Common myeloid progenitor, CD34-positive (primary cell): ENCODE data around the gene TIMM10B.

Source experiments
- CTCF ChIA-PET: fragments of 350-600 bp; sonication (Branson Sonifier 250); formaldehyde crosslinking; loops from one replicate; lab custom pipeline; 2021; ENCODE audit warnings: antibody characterized with exemption; lab: Charles Lee
- POLR2A ChIA-PET: fragments of 350-600 bp; sonication (Branson Sonifier 250); formaldehyde crosslinking; loops from one replicate; lab custom pipeline; 2021; ENCODE audit warnings: antibody characterized with exemption; lab: Charles Lee
- DNase-seq, 3 donors: peaks; one replicate each; pipeline versions ENCODE4 v3.0.0 to v3.0.0-alpha.2; 2013
- H3K27ac ChIP-seq, 2 experiments: 1 replicate in 1 of 2; 2 replicates in 1 of 2; pipeline ENCODE4 v1.7.0; 2013; ENCODE audit warnings: inconsistent platforms in 2 of 2, low read length in 2 of 2, mild to moderate bottlenecking in 2 of 2, low read depth in 1 of 2, moderate library complexity in 1 of 2; ENCODE audit not compliant: severe bottlenecking in 2 of 2, insufficient read depth in 1 of 2, poor library complexity in 1 of 2
- H3K27me3 ChIP-seq, 5 experiments: replicated peaks in 2 of 5; 1 replicate in 3 of 5; 2 replicates in 2 of 5; pipeline versions ENCODE4 v1.6.1 to v1.7.0; 2013; ENCODE audit warnings: low read length in 4 of 5, mild to moderate bottlenecking in 2 of 5, moderate library complexity in 2 of 5, inconsistent platforms in 1 of 5; ENCODE audit not compliant: insufficient read depth in 5 of 5, control insufficient read depth in 4 of 5
- H3K36me3 ChIP-seq, 4 experiments: 1 replicate in 2 of 4; 2 replicates in 2 of 4; pipeline versions ENCODE4 v1.6.1 to v1.7.0; 2013; ENCODE audit warnings: low read length in 3 of 4, control low read depth in 1 of 4, mild to moderate bottlenecking in 1 of 4; ENCODE audit not compliant: control insufficient read depth in 4 of 4, insufficient read depth in 4 of 4
- H3K4me1 ChIP-seq, 4 experiments: 1 replicate in 3 of 4; 2 replicates in 1 of 4; pipeline versions ENCODE4 v1.6.1 to v1.7.1; 2013; ENCODE audit warnings: low read length in 3 of 4, mild to moderate bottlenecking in 3 of 4, control low read depth in 1 of 4, inconsistent platforms in 1 of 4, moderate library complexity in 1 of 4; ENCODE audit not compliant: control insufficient read depth in 4 of 4, insufficient read depth in 4 of 4; ENCODE audit errors: control extremely low read depth in 1 of 4
- H3K4me3 ChIP-seq, 7 experiments: 1 replicate in 4 of 7; 2 replicates in 3 of 7; pipeline versions ENCODE4 v1.5.1 to v1.7.0; 2013; ENCODE audit warnings: mild to moderate bottlenecking in 7 of 7, low read length in 6 of 7, moderate library complexity in 6 of 7, inconsistent platforms in 2 of 7, low read depth in 2 of 7, control low read depth in 1 of 7; ENCODE audit not compliant: insufficient read depth in 4 of 7, control insufficient read depth in 1 of 7; ENCODE audit errors: extremely low read depth in 1 of 7
- H3K9me3 ChIP-seq, 5 experiments: 1 replicate in 4 of 5; 2 replicates in 1 of 5; pipeline versions ENCODE4 v1.6.1 to v1.7.1; 2013; ENCODE audit warnings: low read length in 4 of 5, mild to moderate bottlenecking in 2 of 5, inconsistent platforms in 1 of 5, low read depth in 1 of 5, moderate library complexity in 1 of 5; ENCODE audit not compliant: control insufficient read depth in 4 of 5, insufficient read depth in 2 of 5; ENCODE audit errors: control extremely low read depth in 1 of 5
- WGBS: methylation state at CpG from one replicate; pipeline ENCODE4 v1.1.5; 2013; ENCODE audit not compliant: insufficient coverage; 5-methylcytosine and 5-hydroxymethylcytosine counted together

The TIMM10B gene

DNA sequence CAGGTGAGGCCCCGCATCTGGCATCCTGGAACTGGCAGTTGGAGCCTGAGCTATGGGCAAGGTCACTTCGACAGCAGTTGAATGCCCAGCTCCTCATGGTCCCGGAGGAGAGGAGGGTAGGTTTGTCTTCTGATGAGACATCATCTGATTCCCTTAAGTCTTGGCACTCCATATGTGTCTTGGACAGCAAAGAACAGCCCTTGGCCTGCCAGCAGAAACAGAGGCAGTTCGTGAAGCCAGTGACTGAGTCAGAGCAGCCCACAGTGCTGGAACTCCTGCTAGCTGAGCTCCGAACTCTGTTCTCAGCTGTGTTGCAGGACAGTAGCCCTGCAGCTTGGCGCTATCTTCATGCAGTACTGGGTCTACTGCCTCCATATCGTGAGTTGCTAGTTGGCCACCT lies 16.8 kb downstream of the TIMM10B start:
- no peak for DNase-seq
- H3K36me3 ChIP-seq, result peaks cover 8 to 40% (median 18%) of the 10 kb centered on the region in 4 experiments
- H3K4me1 ChIP-seq, result no peaks in the 10 kb centered on the region
- no peak overlapping the region for H3K27ac ChIP-seq
- 97% methylated on average over 7 of the region's 7 CpGs for WGBS
- H3K4me3 ChIP-seq, result no peak overlapping the region
- no peaks in the 10 kb centered on the region for H3K27me3 ChIP-seq
- ChIA-PET CTCF (interaction anchor here (1.2 to 13.2 kb wide), 8 partner anchors 9 to 186 kb away, joined by 3 to 155 read pairs (median 8); partner anchors contain the start of genes MRPL17 and TIMM10B), POLR2A (no interaction called here)
- H3K9me3 ChIP-seq, result no peaks in the 10 kb centered on the region

DNA sequence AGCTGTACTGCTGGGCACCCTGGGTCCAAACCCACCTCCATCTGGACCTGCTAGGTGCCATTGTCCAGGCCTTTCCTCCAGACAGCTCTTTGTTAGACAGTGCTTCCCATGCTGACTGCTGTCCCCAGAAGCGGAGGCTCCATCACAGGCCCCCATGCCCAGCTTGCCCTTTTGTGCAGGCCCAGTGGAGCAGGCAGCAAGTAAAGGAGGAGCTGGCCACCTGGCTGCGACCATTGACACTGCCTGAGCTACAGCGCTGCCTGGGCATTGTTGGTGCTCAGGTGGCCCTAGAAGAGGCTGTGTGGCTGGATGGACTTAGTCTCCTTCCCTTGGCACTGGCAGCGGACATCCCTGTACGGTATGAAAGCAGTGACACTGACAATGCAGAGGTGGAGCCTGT lies 17.2 kb downstream of the TIMM10B start:
- Histone ChIP-seq H3K4me3 (no peak overlapping the region), H3K27me3 (no peaks in the 10 kb centered on the region), H3K27ac (no peak overlapping the region), H3K9me3 (no peaks in the 10 kb centered on the region), H3K4me1 (no peaks in the 10 kb centered on the region), H3K36me3 (peaks cover 8 to 37% (median 18%) of the 10 kb centered on the region in 4 experiments)
- no peak for DNase-seq
- POLR2A ChIA-PET, result no interaction called here
- CTCF ChIA-PET, result interaction anchor here (1.0 to 13.2 kb wide), 7 partner anchors 9 to 120 kb away, joined by 3 to 155 read pairs (median 9); partner anchors contain the start of gene TIMM10B
- 100% methylated on average over 4 of the region's 5 CpGs for WGBS

DNA sequence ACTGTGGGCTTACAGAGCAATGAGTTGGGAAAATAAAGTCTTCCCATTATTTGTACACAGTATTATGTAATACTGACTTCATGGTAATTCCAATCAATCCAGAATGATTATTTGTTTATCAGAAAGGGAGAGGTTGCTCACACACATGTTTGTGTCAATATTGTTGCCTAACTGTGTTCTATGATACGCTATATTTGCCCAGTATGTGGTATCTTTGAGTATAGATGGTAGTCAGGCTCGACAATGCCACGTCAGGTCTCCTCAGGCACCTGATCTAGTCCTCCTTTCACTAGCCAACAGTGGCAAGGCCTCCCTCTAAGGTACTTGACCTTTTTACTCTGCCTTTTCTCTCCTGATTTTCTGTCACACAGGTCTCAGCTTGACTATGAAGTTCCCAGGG lies 21.1 kb downstream of the TIMM10B start:
- Histone ChIP-seq H3K4me3 (no peak overlapping the region), H3K36me3 (peaks cover 5 to 35% (median 17%) of the 10 kb centered on the region in 4 experiments), H3K4me1 (no peaks in the 10 kb centered on the region), H3K9me3 (no peaks in the 10 kb centered on the region), H3K27me3 (no peaks in the 10 kb centered on the region), H3K27ac (no peak overlapping the region)
- POLR2A ChIA-PET, result no interaction called here
- CTCF ChIA-PET, result interaction anchor here (13.2 kb wide), 1 partner anchor 124 kb away, joined by 155 read pairs; no protein-coding TSS in a partner anchor
- DNase-seq, result no peak
- 96% methylated on average over 3 of the region's 3 CpGs for WGBS

DNA sequence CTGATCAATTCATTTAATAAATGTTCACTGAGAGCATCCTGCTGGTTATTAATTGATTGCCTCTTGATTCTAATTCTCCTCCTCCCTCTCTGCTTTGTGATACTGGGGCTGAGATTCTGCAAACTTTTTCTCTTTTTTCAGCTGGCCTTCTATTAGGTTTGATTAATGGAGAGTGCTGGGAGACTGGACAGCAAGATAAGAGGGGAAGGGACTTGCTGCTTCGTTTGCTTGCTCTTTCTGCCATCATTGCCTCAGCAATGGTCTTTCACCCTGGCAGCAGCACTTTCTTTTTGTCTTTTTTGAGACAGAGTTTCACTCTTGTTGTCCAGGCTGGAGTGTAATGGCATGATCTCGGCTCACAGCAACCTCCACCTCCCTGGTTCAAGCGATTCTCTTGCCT lies 22.9 kb downstream of the TIMM10B start:
- Histone ChIP-seq H3K4me1 (no peaks in the 10 kb centered on the region), H3K27ac (no peak overlapping the region), H3K9me3 (no peaks in the 10 kb centered on the region), H3K36me3 (peaks cover 5 to 24% (median 8%) of the 10 kb centered on the region in 4 experiments), H3K27me3 (no peaks in the 10 kb centered on the region), H3K4me3 (no peak overlapping the region)
- DNase-seq, result no peak
- WGBS, result 94% methylated on average over 2 of the region's 3 CpGs
- ChIA-PET POLR2A (no interaction called here), CTCF (interaction anchor here (0.9 to 13.2 kb wide), 6 partner anchors 11 to 126 kb away, joined by 4 to 155 read pairs (median 12); partner anchors contain the start of genes ARFIP2, HPX and TIMM10B)

DNA sequence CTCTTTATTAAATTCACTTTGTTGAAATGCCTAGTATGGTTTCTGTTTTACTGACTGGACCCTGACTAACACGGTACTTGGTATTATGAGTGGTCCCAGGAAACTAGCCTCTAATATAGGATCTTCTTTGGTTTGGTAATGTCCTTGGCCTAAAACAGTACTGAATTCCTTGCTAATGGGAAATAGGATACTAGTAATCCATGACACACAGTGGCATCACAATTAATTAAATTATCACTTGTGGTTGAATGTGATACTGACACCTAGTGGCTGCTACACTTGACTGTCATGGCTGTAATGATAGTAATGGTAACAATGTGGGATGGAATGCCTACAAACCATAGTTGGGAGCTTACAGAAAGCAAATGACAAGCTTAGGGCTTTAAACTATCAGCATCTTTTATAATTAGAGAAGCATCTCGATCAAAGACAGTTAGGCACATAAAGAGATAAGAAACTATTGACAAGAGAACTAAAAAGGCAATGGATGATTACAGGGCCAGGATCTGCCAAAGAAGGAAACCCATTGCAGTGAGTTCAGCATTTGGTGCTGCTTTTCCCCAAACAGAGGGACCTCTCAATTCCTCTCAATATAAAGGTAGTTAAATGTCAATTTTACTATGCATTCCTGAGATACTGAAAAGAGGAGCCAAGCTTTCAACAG lies 24.4 kb downstream of the TIMM10B start:
- ChIA-PET POLR2A (no interaction called here), CTCF (interaction anchor here (0.6 to 13.2 kb wide), 14 partner anchors 10 to 142 kb away, joined by 3 to 155 read pairs (median 8); partner anchors contain the start of genes ARFIP2, HPX and TIMM10B)
- no peaks in the 10 kb centered on the region for H3K9me3 ChIP-seq
- no peak overlapping the region for H3K4me3 ChIP-seq
- no peak overlapping the region for H3K27ac ChIP-seq
- WGBS, result 75% methylated on average over 2 of the region's 2 CpGs
- DNase-seq, result peak; percentile 47 to 67 (median 65)
- no peaks in the 10 kb centered on the region for H3K4me1 ChIP-seq
- H3K27me3 ChIP-seq, result no peaks in the 10 kb centered on the region
- H3K36me3 ChIP-seq, result peaks cover 5 to 29% (median 8%) of the 10 kb centered on the region in 4 experiments

DNA sequence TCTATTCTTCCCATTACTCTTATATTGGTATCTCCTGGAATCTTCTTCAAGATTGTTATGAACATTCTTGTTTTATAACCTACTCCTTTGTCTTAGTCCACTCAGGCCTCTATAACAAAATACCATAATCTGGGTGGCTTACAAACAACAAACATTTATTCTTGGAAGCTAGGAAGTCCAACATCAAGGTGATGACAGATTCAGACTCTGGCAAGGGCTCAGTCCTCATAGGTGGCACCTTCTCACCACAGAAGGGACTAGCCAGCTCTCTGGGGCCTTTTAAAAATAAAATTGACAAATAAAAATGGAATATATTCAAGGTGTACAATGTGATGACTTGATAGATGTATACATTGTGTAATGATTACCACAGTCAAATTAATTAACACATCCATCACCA lies 35.6 kb downstream of the TIMM10B start:
- peaks cover 15 to 41% (median 28%) of the 10 kb centered on the region in 4 experiments for H3K36me3 ChIP-seq
- POLR2A ChIA-PET, result no interaction called here

DNA sequence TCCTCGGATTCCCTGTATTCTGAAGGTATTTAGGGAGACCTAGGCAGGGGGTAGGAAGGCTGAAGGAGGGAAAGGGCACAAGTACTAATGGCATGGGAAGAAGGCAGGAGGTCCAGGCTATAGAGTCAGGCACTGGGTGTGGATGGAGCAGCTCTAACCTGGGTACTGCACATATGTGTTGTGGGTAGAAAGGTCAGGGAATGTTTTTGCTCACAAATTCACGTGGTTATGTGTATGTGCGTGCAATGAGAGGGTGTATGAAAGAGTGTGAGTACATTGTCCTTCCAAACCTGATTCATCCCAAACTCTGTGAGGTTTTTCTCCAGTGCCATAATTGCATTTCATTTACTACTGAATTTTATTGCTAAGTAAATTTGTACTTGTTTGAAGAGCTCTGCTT lies 39.0 kb downstream of the TIMM10B start:
- Histone ChIP-seq H3K27me3 (no peaks in the 10 kb centered on the region), H3K9me3 (no peaks in the 10 kb centered on the region), H3K27ac (no peak overlapping the region), H3K36me3 (peaks cover 13 to 32% (median 22%) of the 10 kb centered on the region in 4 experiments), H3K4me1 (no peaks in the 10 kb centered on the region), H3K4me3 (no peak overlapping the region)
- CTCF ChIA-PET, result interaction anchor here (1.7 kb wide), 1 partner anchor 11 kb away, joined by 7 read pairs; no protein-coding TSS in a partner anchor
- no peak for DNase-seq
- 100% methylated on average over 1 of the region's 3 CpGs for WGBS
- POLR2A ChIA-PET, result interaction anchor here (0.5 to 0.6 kb wide), 2 partner anchors 11 to 157 kb away, joined by 3 to 5 read pairs; no protein-coding TSS in a partner anchor

More for the DNA sequence above, 35.6 kb downstream of the TIMM10B start:
- no peaks in the 10 kb centered on the region for H3K27me3 ChIP-seq
- CTCF ChIA-PET, result interaction anchor here (0.9 kb wide), 1 partner anchor 17 kb away, joined by 3 read pairs; no protein-coding TSS in a partner anchor
- H3K9me3 ChIP-seq, result peaks cover 0 to 10% (median 0%) of the 10 kb centered on the region in 5 experiments
- no peak for DNase-seq
- no peaks in the 10 kb centered on the region for H3K4me1 ChIP-seq
- no peak overlapping the region for H3K27ac ChIP-seq
- no peak overlapping the region for H3K4me3 ChIP-seq
